ENCODE data around the gene KIAA0040. TPM values are rescaled to one million over a fixed set of nuclear protein-coding genes. Genes with fewer than 3 reads are reported as not detected.

Gene KIAA0040
- total RNA-seq, 4 donors from 2014 or later, result 3.3 to 22.7 (median 10.3) TPM

DNA sequence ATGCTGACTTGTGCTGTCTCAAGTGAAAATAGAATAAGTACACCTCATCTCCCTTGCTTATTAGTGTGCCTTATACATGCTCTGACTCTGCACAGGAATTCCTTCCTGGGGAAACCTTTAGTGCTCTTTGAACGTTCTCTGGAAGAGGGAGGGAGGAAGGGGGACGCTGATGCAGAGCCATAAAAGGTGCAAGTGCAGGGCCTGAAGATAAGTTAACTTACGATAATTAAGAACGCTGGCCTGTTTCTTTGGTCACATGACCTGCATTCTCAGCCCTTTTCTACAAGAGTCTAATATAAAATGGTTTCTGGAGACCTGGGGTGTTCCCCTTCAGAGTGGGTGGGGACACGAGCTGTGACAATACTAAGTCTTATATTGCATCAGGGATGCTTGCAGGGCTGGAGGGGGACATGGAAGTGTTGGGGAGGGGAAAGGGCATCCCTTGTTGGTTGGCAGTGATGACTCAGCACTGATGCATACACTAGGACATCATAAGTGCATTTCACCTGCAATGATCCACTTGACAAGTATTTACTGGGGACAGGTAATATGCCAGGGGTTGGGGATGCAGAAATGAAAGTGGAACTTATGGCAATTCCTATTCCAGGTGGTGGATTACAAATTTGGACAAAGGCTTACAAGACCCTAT, 26.3 kb upstream of the KIAA0040 start:
- no peaks in the 10 kb centered on the region for H3K9me3 ChIP-seq
- intact Hi-C loops (cut with DNase I), result no loop called here
- no peak for DNase-seq
- no peak overlapping the region for H3K27ac ChIP-seq
- H3K4me3 ChIP-seq, result no peak overlapping the region
- no peaks in the 10 kb centered on the region for H3K36me3 ChIP-seq
- no peak for TF ChIP-seq POLR2A (IDR thresholded peaks at IDR 0.05)
- TF ChIP-seq, protein P1, sequence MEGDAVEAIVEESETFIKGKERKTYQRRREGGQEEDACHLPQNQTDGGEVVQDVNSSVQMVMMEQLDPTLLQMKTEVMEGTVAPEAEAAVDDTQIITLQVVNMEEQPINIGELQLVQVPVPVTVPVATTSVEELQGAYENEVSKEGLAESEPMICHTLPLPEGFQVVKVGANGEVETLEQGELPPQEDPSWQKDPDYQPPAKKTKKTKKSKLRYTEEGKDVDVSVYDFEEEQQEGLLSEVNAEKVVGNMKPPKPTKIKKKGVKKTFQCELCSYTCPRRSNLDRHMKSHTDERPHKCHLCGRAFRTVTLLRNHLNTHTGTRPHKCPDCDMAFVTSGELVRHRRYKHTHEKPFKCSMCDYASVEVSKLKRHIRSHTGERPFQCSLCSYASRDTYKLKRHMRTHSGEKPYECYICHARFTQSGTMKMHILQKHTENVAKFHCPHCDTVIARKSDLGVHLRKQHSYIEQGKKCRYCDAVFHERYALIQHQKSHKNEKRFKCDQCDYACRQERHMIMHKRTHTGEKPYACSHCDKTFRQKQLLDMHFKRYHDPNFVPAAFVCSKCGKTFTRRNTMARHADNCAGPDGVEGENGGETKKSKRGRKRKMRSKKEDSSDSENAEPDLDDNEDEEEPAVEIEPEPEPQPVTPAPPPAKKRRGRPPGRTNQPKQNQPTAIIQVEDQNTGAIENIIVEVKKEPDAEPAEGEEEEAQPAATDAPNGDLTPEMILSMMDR (IDR thresholded peaks at IDR 0.05), result no peak
- peaks cover 0 to 26% (median 4%) of the 10 kb centered on the region in 3 donors for H3K4me1 ChIP-seq
- WGBS, 2 donors, result 54 to 87% methylated on average over 3 to 5 of the region's 5 CpGs
- H3K27me3 ChIP-seq, result peaks cover 0 to 11% (median 0%) of the 10 kb centered on the region in 4 donors

GRCh38 chr1:175217721-175218531, 25.4 kb upstream of the KIAA0040 start:
- intact Hi-C loops (cut with DNase I), result no loop called here
- H3K27ac ChIP-seq, result no peak overlapping the region
- no peak overlapping the region for H3K4me3 ChIP-seq
- TF ChIP-seq POLR2A (IDR thresholded peaks at IDR 0.05), result no peak
- TF ChIP-seq, protein P1 (IDR thresholded peaks at IDR 0.05), result no peak
- no peaks in the 10 kb centered on the region for H3K36me3 ChIP-seq
- WGBS, 2 donors, result 58 to 63% methylated on average over 10 of the region's 10 CpGs
- H3K27me3 ChIP-seq, result peaks cover 0 to 11% (median 0%) of the 10 kb centered on the region in 4 donors
- peaks cover 0 to 3% (median 0%) of the 10 kb centered on the region in 3 donors for H3K9me3 ChIP-seq
- peaks cover 0 to 26% (median 4%) of the 10 kb centered on the region in 3 donors for H3K4me1 ChIP-seq
- DNase-seq, result no peak

DNA sequence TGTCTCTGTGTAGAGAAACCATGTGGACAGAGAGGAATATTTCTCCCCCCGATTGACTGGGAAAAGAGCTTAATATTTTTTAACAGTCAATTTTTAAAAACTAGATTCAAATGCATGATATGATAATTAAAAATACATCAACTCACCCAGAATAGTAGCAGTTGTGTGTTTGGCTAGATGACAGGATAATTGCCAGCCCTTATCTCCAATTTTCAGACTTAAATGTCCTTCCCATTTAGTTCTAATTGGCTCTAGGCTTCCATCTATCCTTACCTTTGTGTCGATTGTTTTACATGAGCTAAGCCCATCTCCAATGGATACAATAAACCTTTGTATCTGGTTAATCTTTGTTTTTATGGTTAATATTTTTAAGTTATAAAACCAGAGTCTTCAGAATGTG, 23.9 kb upstream of the KIAA0040 start:
- no peak for TF ChIP-seq POLR2A (IDR thresholded peaks at IDR 0.05)
- TF ChIP-seq, protein P1 (IDR thresholded peaks at IDR 0.05), result no peak
- intact Hi-C loops (cut with DNase I), result no loop called here
- Histone ChIP-seq H3K36me3 (no peaks in the 10 kb centered on the region), H3K9me3 (peaks cover 0 to 3% (median 0%) of the 10 kb centered on the region in 3 donors), H3K27me3 (peaks cover 0 to 11% (median 0%) of the 10 kb centered on the region in 4 donors), H3K4me1 (peaks cover 0 to 15% (median 4%) of the 10 kb centered on the region in 3 donors), H3K4me3 (no peak overlapping the region), H3K27ac (no peak overlapping the region)
- WGBS, 2 donors, result 85 to 86% methylated on average over 2 of the region's 2 CpGs
- no peak for DNase-seq

GRCh38 chr1:175211656-175212055, 19.1 kb upstream of the KIAA0040 start:
- Histone ChIP-seq H3K4me1 (no peaks in the 10 kb centered on the region), H3K27ac (no peak overlapping the region), H3K27me3 (peaks cover 0 to 5% (median 0%) of the 10 kb centered on the region in 4 donors), H3K4me3 (no peak overlapping the region), H3K36me3 (no peaks in the 10 kb centered on the region), H3K9me3 (peaks cover 0 to 3% (median 0%) of the 10 kb centered on the region in 3 donors)
- 75 to 85% methylated on average over 1 of the region's 1 CpG for WGBS, 2 donors
- TF ChIP-seq, protein P1 (IDR thresholded peaks at IDR 0.05), result no peak
- TF ChIP-seq POLR2A (IDR thresholded peaks at IDR 0.05), result no peak
- DNase-seq, result no peak
- intact Hi-C loops (cut with DNase I), result no loop called here

- Histone ChIP-seq H3K27me3 (peaks cover 0 to 5% (median 0%) of the 10 kb centered on the region in 4 donors), H3K36me3 (no peaks in the 10 kb centered on the region), H3K4me3 (no peak overlapping the region), H3K27ac (no peak overlapping the region), H3K9me3 (peaks cover 0 to 3% (median 0%) of the 10 kb centered on the region in 3 donors), H3K4me1 (no peaks in the 10 kb centered on the region)
- intact Hi-C loops (cut with DNase I), result no loop called here
- WGBS, 2 donors, result 70 to 84% methylated on average over 4 of the region's 4 CpGs
- TF ChIP-seq, protein P1 (IDR thresholded peaks at IDR 0.05), result no peak
- TF ChIP-seq POLR2A (IDR thresholded peaks at IDR 0.05), result no peak
- DNase-seq, result no peak
Measured at GRCh38 chr1:175210744-175211143, 18.2 kb upstream of the KIAA0040 start.
